ENCODE results near the gene SLC43A3. TPM values are rescaled to one million over a fixed set of nuclear protein-coding genes. Genes with fewer than 3 reads are reported as not detected.

SLC43A3 gene
- total and polyA plus RNA-seq, 2 donors (not counting 3 experiments of a cell fraction or from before 2014, with no cell fraction given): 68.9 to 104 TPM

- dilution Hi-C loops (cut with MboI; ENCODE audit: extremely low pct_ligation_motif_present, low sequenced_read_pairs) (no loop called here), intact Hi-C loops (cut with micrococcal nuclease) (no loop called here)
- Histone ChIP-seq H3K27ac (ENCODE audit: insufficient read depth, low read depth, low read length) (no peak overlapping the region), H3K79me2 (ENCODE audit: control insufficient read depth, insufficient read depth, low read length) (no peaks in the 10 kb centered on the region), H3K4me2 (ENCODE audit: insufficient read depth, low read length) (no peak overlapping the region), H3K9ac (replicated peaks; ENCODE audit: extremely low read depth, insufficient read depth, low read length) (no peak overlapping the region), H3K36me3 (ENCODE audit: control insufficient read depth in 2 of 2, extremely low read depth in 1 of 2, insufficient read depth in 2 of 2, low read length in 2 of 2) (peaks cover 17% of the 10 kb centered on the region in 2 experiments), H3K9me1 (replicated peaks; ENCODE audit: control insufficient read depth, extremely low read depth, insufficient read depth, low read length) (no peaks in the 10 kb centered on the region), H4K20me1 (replicated peaks; ENCODE audit: control insufficient read depth, extremely low read depth, insufficient read depth, low read length) (no peaks in the 10 kb centered on the region), H3K27me3 (ENCODE audit: control insufficient read depth in 2 of 2, insufficient read depth in 2 of 2, low read length in 2 of 2) (no peaks in the 10 kb centered on the region), H3K4me3 (replicated peaks in 1 of 3; ENCODE audit: insufficient read depth in 1 of 3, low read depth in 1 of 3, low read length in 3 of 3) (no peak overlapping the region), H3K9me3 (replicated peaks; ENCODE audit: control insufficient read depth, insufficient read depth, low read length) (no peaks in the 10 kb centered on the region), H2AFZ (ENCODE audit: low read depth, low read length) (no peak overlapping the region), H3K4me1 (ENCODE audit: control insufficient read depth, extremely low read depth, insufficient read depth, low read length) (peaks cover 32% of the 10 kb centered on the region)
- FAIRE-seq (no peak), DNase-seq (ENCODE audit: low read depth, low spot score) (no peak)
- no TSS peak for BruUV-seq (replicated peaks)
- POLR2A ChIA-PET: no interaction called here
- TF ChIP-seq GATA2 (IDR thresholded peaks at IDR 0.05; ENCODE audit: insufficient read depth, insufficient read length, low read depth, low read length): no peak
- TF ChIP-seq FOS (IDR thresholded peaks at IDR 0.05; ENCODE audit: borderline replicate concordance, insufficient read depth, low read length): no peak
- TF ChIP-seq MYC (IDR thresholded peaks at IDR 0.05; ENCODE audit: low read depth, low read length): no peak
- TF ChIP-seq JUN (IDR thresholded peaks at IDR 0.05; ENCODE audit: borderline replicate concordance, insufficient read depth, insufficient read length, low read depth): no peak
- TF ChIP-seq, protein P1, sequence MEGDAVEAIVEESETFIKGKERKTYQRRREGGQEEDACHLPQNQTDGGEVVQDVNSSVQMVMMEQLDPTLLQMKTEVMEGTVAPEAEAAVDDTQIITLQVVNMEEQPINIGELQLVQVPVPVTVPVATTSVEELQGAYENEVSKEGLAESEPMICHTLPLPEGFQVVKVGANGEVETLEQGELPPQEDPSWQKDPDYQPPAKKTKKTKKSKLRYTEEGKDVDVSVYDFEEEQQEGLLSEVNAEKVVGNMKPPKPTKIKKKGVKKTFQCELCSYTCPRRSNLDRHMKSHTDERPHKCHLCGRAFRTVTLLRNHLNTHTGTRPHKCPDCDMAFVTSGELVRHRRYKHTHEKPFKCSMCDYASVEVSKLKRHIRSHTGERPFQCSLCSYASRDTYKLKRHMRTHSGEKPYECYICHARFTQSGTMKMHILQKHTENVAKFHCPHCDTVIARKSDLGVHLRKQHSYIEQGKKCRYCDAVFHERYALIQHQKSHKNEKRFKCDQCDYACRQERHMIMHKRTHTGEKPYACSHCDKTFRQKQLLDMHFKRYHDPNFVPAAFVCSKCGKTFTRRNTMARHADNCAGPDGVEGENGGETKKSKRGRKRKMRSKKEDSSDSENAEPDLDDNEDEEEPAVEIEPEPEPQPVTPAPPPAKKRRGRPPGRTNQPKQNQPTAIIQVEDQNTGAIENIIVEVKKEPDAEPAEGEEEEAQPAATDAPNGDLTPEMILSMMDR (IDR thresholded peaks at IDR 0.05; ENCODE audit: extremely low read depth in 1 of 2, insufficient read depth in 1 of 2, low read depth in 1 of 2, low read length in 2 of 2): no peak
- TF ChIP-seq, protein P2, sequence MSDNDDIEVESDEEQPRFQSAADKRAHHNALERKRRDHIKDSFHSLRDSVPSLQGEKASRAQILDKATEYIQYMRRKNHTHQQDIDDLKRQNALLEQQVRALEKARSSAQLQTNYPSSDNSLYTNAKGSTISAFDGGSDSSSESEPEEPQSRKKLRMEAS (IDR thresholded peaks at IDR 0.05; ENCODE audit: insufficient read depth, insufficient read length): no peak
- TF ChIP-seq EZH2 (IDR thresholded peaks at IDR 0.05; ENCODE audit: borderline replicate concordance, low read depth, low read length, severe bottlenecking): no peak
- no peak for TF ChIP-seq POLR2AphosphoS5 (IDR thresholded peaks at IDR 0.05; ENCODE audit: insufficient read depth, low read depth, low read length)
- TF ChIP-seq POLR2A (IDR thresholded peaks at IDR 0.05; ENCODE audit: low read depth, low read length): no peak
- CTCF ChIA-PET: no interaction called here
Observed at GRCh38 chr11:57414612-57415212, 12.2 kb downstream of the SLC43A3 start.
